Activated CD4-positive, CD25-positive, alpha-beta regulatory T cell treated with anti-CD3 and anti-CD28 coated beads, Interleukin-2, amount 50 U/mL, for 16 hours (primary cell): Measurements from ENCODE around the gene FCRL6.
A peak's percentile ranks its signal among the peaks of the same experiment; 100 is the strongest.

ENCODE experiments used
- DNase-seq: peaks from one replicate; pipeline ENCODE4 v3.0.0-alpha.2; 2020; ENCODE audit warnings: low read depth, low spot score

FCRL6 gene

GRCh38 chr1:159799446-159799985 is 2.6 kb upstream of the FCRL6 start:
- DNase-seq: no peak

- no peak for DNase-seq
These were observed 1.8 kb upstream of the FCRL6 start for GRCh38 chr1:159800177-159800930.

- no peak for DNase-seq
These were observed 2.0 kb downstream of the FCRL6 start for GRCh38 chr1:159803956-159804689.

GRCh38 chr1:159804924-159805323 is 2.8 kb downstream of the FCRL6 start:
- DNase-seq: no peak

GRCh38 chr1:159815926-159816325 is 13.8 kb downstream of the FCRL6 start:
- DNase-seq: no peak

- DNase-seq: no peak
These were observed 15.3 kb downstream of the FCRL6 start for GRCh38 chr1:159817276-159818041.

- DNase-seq: no peak
These were observed 19.2 kb downstream of the FCRL6 start for GRCh38 chr1:159821171-159821867.

- no peak for DNase-seq
These were observed 21.2 kb downstream of the FCRL6 start for GRCh38 chr1:159823406-159823805.

- no peak for DNase-seq
These were observed 23.4 kb downstream of the FCRL6 start for GRCh38 chr1:159825564-159825963.

- peak; percentile 4 for DNase-seq
These were observed 24.4 kb downstream of the FCRL6 start, which contains the start of gene SLAMF8 for GRCh38 chr1:159826441-159827101. Gene SLAMF8 (plus strand): TSS chr1:159826873. CDS start chr1:159826899, 26 bp downstream.

GRCh38 chr1:159827102-159827490 is 24.9 kb downstream of the FCRL6 start:
- no peak for DNase-seq

- no peak for DNase-seq
These were observed 25.4 kb downstream of the FCRL6 start for GRCh38 chr1:159827549-159827948.

GRCh38 chr1:159828176-159828575 is 26.0 kb downstream of the FCRL6 start:
- DNase-seq: no peak

- DNase-seq: no peak
These were observed 26.6 kb downstream of the FCRL6 start for GRCh38 chr1:159828581-159829272.

- no peak for DNase-seq
These were observed 27.1 kb downstream of the FCRL6 start for GRCh38 chr1:159829273-159829634.

- DNase-seq: no peak
These were observed 27.8 kb downstream of the FCRL6 start for GRCh38 chr1:159829822-159830465.

- DNase-seq: no peak
These were observed 28.6 kb downstream of the FCRL6 start for GRCh38 chr1:159830722-159831121.

GRCh38 chr1:159831412-159832141 is 29.4 kb downstream of the FCRL6 start:
- DNase-seq: no peak

GRCh38 chr1:159832309-159832708 is 30.1 kb downstream of the FCRL6 start:
- no peak for DNase-seq
